ENCODE measurements around the gene KIAA1549.
"Not testable (repeated sequence)": the region's sequence is repeated elsewhere in the genome, so short reads cannot be mapped to it uniquely, and the experiment has no call there.

The KIAA1549 gene

DNA sequence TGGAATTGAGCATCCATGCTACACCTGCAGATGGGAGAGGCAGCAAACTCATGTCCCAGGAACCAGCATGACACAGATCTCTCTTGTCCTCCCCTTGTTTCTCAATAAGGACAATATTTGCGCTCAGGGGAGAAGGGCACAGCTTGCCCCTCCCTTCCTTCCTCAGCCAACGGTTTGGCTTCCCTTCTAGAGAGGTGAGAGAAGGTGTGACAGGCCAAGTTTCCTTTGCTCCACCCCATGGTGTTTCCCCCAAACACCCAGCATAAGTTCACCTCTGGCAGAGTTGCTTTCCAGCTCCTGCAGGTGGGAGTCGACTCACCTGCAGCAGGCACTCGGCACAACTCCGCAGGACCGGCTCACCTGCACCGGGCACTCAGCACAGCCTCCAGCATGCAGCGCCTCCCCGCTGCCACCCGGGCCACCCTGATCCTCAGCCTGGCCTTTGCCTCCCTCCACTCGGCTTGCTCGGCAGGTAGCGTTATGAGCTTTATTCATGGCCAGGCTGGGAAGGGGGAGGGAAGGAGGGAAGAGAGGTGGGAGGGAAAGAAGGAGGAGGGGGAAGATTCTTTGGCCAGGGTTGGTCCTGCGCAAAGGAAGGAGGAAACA, 183.4 kb downstream of the KIAA1549 start, which contains the start of the genes ATP6V0A4 and TMEM213:
Gene ATP6V0A4 (minus strand): TSS at position 482 of the 606 bp plus-strand sequence. CDS start 26,949 bp downstream, outside the sequence.
Gene TMEM213 (plus strand): TSS at position 280 of the 606 bp plus-strand sequence. CDS start 111 bp downstream, at position 391.
- no peak for DNase-seq (ENCODE audit: low spot score)
- TF ChIP-seq, protein P1, sequence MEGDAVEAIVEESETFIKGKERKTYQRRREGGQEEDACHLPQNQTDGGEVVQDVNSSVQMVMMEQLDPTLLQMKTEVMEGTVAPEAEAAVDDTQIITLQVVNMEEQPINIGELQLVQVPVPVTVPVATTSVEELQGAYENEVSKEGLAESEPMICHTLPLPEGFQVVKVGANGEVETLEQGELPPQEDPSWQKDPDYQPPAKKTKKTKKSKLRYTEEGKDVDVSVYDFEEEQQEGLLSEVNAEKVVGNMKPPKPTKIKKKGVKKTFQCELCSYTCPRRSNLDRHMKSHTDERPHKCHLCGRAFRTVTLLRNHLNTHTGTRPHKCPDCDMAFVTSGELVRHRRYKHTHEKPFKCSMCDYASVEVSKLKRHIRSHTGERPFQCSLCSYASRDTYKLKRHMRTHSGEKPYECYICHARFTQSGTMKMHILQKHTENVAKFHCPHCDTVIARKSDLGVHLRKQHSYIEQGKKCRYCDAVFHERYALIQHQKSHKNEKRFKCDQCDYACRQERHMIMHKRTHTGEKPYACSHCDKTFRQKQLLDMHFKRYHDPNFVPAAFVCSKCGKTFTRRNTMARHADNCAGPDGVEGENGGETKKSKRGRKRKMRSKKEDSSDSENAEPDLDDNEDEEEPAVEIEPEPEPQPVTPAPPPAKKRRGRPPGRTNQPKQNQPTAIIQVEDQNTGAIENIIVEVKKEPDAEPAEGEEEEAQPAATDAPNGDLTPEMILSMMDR (IDR thresholded peaks at IDR 0.05; ENCODE audit: extremely low read depth, missing control alignments), result no peak

DNA sequence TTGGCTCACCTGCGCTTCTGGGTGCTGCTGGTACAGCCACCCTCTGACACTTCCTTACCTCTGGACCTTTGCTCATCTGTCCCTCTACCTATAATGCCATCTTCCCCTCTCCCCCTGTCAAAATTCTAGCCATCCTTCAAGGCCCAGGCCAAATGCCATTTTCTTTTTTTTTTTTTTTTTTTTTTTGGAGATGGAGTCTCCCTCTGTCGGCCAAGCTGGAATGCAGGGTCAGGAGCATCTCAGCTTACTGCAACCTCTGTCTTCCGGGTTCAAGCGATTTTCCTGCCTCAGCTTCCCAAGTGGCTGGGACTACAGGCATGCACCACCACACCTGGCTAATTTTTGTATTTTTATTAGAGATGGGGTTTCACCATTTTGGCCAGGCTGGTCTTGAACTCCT, 184.1 kb downstream of the KIAA1549 start:
- DNase-seq (ENCODE audit: low spot score), result not testable (repeated sequence)

DNA sequence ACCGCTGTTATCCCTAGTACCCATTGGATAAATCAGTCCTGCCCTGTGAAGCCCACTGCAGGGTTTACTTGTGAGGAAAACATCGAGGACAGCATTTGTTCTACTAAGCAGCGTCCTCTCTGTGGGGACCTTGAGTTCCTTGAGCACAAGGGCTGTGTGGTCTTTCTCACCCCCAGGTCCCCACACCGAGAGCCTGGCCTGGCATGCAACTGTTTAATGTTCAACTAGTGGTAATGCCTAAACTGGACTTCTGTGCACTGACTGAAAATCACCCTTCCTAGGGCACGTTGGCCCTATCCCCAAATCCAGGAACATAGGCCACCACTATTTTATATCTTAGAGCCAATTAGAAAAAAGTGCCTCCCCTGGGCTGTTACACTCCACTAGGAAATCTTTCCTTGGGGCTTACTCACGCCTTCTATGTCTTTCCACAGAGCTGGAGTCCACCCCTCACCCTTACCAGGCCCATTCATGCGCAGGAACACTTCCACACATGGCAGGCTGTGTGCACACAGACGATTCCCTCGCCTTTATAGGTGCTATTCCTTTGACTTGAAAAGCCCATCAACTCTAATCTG, 185.1 kb downstream of the KIAA1549 start:
- TF ChIP-seq, protein P1 (IDR thresholded peaks at IDR 0.05; ENCODE audit: extremely low read depth, missing control alignments), result no peak
- no peak for DNase-seq (ENCODE audit: low spot score)

DNA sequence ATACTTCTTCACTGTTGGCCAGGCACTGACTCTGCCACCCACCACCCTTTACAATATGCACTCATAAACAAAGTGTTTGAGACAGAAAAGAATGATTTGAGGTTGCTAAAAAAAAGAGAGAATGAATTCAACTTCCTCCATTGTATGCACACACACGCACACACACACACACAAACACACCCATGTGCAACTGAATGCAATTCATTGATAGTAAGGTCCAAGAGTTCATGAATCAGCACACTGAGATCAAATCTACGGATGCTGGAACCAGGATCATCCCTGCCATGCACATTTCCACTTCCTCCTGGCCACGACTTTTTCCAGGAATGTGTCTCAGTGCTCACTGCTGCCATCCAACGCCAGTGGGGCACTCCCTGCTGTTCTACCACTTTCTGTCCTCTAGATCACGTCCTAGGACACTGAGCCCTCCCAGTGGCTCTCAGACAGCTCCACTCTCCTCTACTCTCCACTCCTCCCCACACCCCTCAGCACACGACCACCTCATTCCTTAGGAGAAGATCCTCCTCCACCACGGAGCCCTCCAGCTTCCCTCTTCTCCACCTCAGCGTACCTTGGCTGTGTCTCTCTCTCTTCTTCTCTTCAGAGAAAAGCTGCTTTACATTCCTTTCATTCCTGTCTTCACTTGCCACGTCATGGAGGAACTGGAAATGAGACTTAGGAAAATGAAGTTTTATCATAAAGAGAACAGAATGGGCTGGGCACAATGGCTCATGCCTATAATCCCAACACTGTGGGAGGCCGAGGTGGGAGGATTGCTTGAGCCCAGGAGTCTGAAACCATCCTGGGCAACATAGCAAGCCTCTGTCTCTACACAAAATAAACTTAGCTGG, 195.4 kb downstream of the KIAA1549 start:
- TF ChIP-seq, protein P1 (IDR thresholded peaks at IDR 0.05; ENCODE audit: extremely low read depth, missing control alignments), result no peak
- DNase-seq (ENCODE audit: low spot score), result no peak

DNA sequence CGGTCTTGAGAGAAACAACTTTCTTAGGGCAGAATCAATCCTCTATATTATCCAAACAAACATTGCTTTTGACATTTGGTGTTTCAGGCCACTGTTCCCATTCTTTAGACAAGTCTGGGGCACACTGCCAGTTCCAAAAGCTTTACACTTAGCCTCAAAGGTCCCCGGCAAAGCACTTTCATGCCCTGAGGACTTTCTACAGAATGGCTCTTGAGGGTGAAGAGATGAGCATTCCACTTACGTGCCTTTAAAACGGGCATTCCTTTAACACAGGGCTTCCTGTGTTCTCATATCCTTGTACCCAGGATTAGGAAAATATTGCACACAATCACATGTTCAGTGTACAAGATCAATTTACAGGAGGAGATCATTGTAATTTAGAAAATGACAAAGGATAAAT, 196.5 kb downstream of the KIAA1549 start:
- TF ChIP-seq, protein P1 (IDR thresholded peaks at IDR 0.05; ENCODE audit: extremely low read depth, missing control alignments), result no peak
- DNase-seq (ENCODE audit: low spot score), result no peak
